ENCODE results near the gene KNCN. TPM values are rescaled to one million over a fixed set of nuclear protein-coding genes. Genes with fewer than 3 reads are reported as not detected.

Gene KNCN
- total RNA-seq, 1 donor from 2014 or later = not detected

DNA sequence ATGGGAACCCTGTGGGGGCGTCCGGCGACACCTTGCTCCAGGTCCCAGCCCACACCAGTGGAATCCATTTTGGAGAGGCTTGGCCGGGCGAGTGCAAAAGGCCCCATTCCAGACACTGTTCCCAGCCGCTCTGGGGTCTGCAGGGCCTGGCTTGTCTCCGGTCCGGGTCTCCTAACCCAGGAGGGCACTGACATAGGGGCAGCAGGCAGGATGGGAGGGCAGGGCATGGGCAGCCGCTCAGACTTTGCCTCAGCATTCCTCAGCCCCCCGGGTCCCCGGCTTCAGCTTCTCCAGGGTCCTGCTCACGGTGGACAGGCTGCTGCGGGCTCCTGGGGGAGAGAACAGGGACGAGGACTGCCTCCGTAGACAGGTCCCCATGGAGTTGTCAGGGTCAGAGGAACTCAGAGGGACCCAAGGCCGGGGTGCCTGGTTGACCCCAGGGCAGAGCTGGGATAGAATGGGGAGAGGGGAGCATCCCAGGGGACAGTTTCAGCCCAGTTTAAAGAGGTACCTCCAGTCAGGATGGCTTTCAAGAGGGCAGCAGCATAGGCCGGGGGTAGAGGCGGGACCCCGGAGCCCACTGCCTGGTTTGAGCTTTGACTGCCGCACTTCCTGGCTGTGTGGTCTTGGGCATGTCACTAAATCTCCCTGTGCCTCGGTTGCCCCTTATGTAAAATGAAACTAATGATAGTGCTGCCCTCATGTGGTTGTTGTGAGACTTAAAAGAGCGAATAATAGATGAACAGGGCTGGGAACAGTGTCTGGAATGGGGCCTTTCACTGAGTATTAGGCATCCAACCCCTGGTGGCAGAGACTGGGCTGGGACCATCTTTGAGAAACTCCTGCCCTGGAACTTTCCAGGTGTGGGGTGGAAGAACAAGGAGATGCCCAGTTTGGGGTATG is 3.7 kb downstream of the KNCN start:
- Mint-ChIP-seq H3K36me3 (ENCODE audit: low read depth) (no peaks in the 10 kb centered on the region), H3K4me1 (ENCODE audit: low read depth) (peaks cover 8% of the 10 kb centered on the region), H3K9me3 (no peaks in the 10 kb centered on the region), H3K27ac (no peak overlapping the region), H3K4me3 (ENCODE audit: low read depth) (no peak overlapping the region), H3K27me3 (ENCODE audit: low read depth) (peaks cover 38% of the 10 kb centered on the region)
- DNase-seq (ENCODE audit: low spot score) = no peak
- intact Hi-C loops (cut with micrococcal nuclease) = no loop called here

DNA sequence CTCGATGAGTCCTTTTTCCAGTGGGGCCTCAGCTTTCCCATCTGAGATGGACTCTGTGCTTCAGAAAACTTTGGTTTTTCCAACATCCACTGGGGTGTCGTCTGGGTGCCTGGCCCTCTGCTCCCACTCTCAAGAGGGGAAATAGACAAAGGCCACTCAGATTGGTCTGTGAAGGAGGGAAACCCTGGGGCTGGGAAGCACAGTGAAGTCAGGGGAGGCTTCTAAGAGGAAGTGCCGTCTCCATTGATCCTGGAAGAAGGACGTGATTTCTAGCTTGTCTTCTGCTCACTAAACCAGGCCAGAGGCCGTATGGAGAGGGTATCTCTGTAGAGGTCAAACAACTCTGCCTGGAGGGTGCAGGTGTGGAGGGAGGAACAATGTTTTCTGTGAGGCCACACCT is 5.2 kb downstream of the KNCN start:
- Mint-ChIP-seq H3K4me1 (ENCODE audit: low read depth) (peaks cover 8% of the 10 kb centered on the region), H3K27me3 (ENCODE audit: low read depth) (peaks cover 47% of the 10 kb centered on the region), H3K27ac (no peak overlapping the region), H3K9me3 (no peaks in the 10 kb centered on the region), H3K36me3 (ENCODE audit: low read depth) (no peaks in the 10 kb centered on the region), H3K4me3 (ENCODE audit: low read depth) (no peak overlapping the region)
- DNase-seq (ENCODE audit: low spot score) = no peak
- intact Hi-C loops (cut with micrococcal nuclease) = no loop called here

DNA sequence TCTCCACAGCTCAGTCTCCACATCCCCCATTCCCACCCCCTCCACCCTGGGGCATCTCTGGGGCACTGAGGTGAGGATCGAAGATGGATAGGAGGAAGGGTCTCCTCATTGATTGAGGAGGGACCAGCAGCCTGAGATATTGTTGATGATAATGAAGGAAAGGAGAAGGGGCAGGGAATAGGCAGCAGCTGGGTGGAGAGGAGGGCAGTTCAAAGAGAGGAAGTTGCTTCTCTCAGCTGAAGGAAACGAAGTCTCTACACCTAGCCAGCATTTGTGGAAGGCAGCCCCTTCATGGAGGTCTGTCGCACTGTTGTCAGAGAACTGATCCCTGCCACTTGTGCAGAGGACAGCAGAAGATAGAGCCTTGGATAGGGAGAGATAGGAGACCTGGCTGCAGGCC is 5.7 kb downstream of the KNCN start:
- H3K4me3 Mint-ChIP-seq (ENCODE audit: low read depth) = no peak overlapping the region
- H3K27me3 Mint-ChIP-seq (ENCODE audit: low read depth) = peaks cover 49% of the 10 kb centered on the region
- H3K9me3 Mint-ChIP-seq = no peaks in the 10 kb centered on the region
- no peak for DNase-seq (ENCODE audit: low spot score)
- intact Hi-C loops (cut with micrococcal nuclease) = no loop called here
- peaks cover 8% of the 10 kb centered on the region for H3K4me1 Mint-ChIP-seq (ENCODE audit: low read depth)
- H3K36me3 Mint-ChIP-seq (ENCODE audit: low read depth) = no peaks in the 10 kb centered on the region
- H3K27ac Mint-ChIP-seq = no peak overlapping the region

DNA sequence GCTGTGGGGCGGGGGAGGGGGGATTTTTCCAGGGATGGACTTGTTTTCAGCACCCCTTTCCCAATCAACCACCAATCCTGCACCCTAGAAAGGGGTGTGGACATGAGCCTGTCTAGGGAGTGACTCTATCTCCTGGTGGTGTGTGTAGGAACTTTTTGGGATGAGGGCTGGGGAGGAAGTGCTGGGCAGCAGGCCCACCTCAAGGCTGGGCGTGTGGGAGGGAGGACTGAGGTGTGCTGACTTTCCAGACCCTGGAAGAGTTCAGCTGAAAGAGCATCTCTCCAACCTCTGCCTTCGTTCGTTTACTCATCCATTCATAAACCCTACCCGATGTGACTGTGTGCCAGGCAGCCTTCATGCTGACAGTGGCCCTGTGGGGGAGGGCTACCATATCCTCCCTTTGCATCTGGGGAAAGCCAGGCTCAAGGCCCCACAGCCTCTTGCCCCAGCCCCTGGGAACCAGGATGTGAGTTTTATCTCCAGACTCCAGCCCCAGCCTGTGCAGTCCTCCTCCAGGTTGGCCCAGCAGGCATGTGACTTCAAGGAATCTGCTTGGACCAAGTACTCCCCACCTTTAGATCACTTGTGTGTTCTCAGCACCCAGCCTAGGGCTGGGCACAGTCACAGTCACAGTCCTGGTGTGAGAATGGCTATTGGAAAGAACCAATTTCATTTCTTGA is 6.7 kb downstream of the KNCN start:
- H3K27me3 Mint-ChIP-seq (ENCODE audit: low read depth) = peaks cover 50% of the 10 kb centered on the region
- intact Hi-C loops (cut with micrococcal nuclease) = no loop called here

DNA sequence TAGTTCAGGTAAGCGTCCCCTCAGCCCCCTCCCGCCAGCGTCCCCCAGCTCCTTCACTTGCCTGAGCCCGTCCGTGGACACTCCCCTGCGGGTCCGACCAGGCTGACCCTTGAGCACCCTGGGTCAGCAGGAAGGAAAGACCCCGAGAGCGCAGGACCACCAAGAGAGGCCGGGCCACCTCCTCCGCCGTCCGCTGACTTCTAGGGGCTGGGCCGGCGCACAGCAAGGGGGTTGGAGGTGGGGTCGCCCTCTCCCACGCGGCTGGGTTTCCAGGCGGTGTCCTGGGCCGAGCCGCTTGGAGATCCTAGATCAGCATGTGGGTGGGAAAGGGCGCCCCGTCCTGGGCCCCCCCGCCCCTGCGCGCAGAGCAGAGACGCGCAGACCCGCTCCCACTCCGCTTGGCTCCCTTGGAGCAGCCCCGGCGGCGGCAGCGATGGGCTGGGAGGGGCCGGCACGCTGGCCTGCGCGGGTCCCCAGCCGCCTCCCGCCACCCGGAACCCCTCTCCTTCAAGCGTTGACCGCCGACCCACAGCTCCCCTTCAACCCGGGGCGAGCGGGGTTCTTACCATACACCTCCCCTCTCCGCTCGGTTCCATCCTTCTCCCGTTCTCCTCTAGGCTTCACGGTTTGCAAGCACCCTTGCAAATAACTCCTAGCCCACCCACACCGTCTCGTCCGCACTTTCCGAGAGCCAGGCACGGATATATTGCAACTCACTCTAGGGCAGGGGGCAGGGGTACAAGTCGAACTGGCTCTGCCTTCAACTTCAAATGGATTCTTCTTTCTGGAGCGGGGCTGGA is 7.5 kb downstream of the KNCN start:
- Mint-ChIP-seq H3K36me3 (ENCODE audit: low read depth) (no peaks in the 10 kb centered on the region), H3K27me3 (ENCODE audit: low read depth) (peaks cover 50% of the 10 kb centered on the region), H3K27ac (no peak overlapping the region), H3K4me1 (ENCODE audit: low read depth) (peaks cover 2% of the 10 kb centered on the region), H3K9me3 (no peaks in the 10 kb centered on the region), H3K4me3 (ENCODE audit: low read depth) (no peak overlapping the region)
- intact Hi-C loops (cut with micrococcal nuclease) = no loop called here
- no peak for DNase-seq (ENCODE audit: low spot score)

More for the DNA sequence above, 6.7 kb downstream of the KNCN start:
- no peak overlapping the region for H3K27ac Mint-ChIP-seq
- H3K36me3 Mint-ChIP-seq (ENCODE audit: low read depth) = no peaks in the 10 kb centered on the region
- H3K4me3 Mint-ChIP-seq (ENCODE audit: low read depth) = no peak overlapping the region
- no peak for DNase-seq (ENCODE audit: low spot score)
- peaks cover 5% of the 10 kb centered on the region for H3K4me1 Mint-ChIP-seq (ENCODE audit: low read depth)
- H3K9me3 Mint-ChIP-seq = no peaks in the 10 kb centered on the region

DNA sequence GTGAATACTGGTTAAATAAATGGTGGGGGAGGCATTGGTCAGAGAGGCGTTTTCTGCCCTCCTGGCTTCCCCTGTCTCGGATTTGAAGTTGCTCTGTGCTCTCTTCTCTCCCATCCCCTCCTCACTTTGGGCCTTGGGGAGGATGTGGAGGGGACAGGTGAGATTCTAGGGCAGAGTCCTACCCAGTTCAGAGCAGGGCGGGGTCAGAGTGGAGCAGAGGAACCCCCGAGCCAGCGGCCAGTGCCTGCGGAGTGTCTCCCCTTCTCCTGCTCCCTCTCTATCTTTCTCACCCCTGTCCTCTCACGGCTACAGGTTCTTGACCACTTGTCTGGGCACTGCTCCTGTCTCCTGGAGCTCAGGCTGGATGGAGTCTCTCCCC is 8.1 kb downstream of the KNCN start:
- Mint-ChIP-seq H3K9me3 (no peaks in the 10 kb centered on the region), H3K4me1 (ENCODE audit: low read depth) (peaks cover 2% of the 10 kb centered on the region), H3K4me3 (ENCODE audit: low read depth) (no peak overlapping the region), H3K27me3 (ENCODE audit: low read depth) (peaks cover 53% of the 10 kb centered on the region), H3K27ac (no peak overlapping the region), H3K36me3 (ENCODE audit: low read depth) (no peaks in the 10 kb centered on the region)
- intact Hi-C loops (cut with micrococcal nuclease) = no loop called here
- no peak for DNase-seq (ENCODE audit: low spot score)

DNA sequence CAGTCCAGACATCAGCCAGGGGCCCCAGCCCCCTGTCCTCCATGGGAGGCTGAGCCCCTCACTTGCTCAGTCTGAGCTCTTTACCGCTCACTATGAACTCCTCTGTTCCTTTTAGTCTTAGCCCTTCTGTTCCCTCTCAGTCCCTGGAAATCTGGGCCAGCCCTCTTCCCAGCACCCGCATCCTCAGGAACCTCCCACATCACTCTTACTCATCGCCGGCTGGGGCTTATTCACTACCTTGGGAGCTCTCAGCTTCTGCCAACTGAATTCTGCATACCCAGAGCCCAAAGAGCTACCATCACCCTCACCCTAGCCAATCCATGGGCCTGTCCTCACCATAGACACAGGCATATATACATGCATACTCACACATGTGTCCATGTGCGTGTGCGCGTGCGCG is 11.5 kb downstream of the KNCN start:
- Mint-ChIP-seq H3K36me3 (ENCODE audit: low read depth) (no peaks in the 10 kb centered on the region), H3K9me3 (no peaks in the 10 kb centered on the region), H3K27me3 (ENCODE audit: low read depth) (peaks cover 54% of the 10 kb centered on the region), H3K27ac (no peak overlapping the region), H3K4me1 (ENCODE audit: low read depth) (peaks cover 2% of the 10 kb centered on the region), H3K4me3 (ENCODE audit: low read depth) (no peak overlapping the region)
- intact Hi-C loops (cut with micrococcal nuclease) = no loop called here
- DNase-seq (ENCODE audit: low spot score) = no peak

DNA sequence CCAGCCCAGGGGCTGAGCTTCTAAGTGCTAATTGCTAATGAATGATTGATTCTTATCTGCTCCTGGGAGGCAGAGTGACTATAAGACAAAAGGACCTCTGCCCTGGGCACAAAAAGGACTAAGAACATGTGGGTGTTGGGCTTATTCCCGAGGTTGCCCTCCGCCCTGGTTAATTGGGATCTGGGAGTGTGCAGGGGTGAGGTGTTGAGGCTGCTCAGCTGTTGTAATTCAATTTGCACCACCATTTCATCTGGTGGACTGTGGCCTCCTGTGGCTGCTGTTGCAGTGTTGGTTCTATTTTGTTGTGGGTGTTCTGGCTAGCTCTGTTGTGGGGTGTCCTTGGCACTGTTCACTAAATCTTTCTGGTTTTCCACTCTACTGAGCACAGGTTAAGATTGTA is 13.3 kb downstream of the KNCN start:
- DNase-seq (ENCODE audit: low spot score) = no peak
- intact Hi-C loops (cut with micrococcal nuclease) = no loop called here
- Mint-ChIP-seq H3K27ac (no peak overlapping the region), H3K36me3 (ENCODE audit: low read depth) (no peaks in the 10 kb centered on the region), H3K4me3 (ENCODE audit: low read depth) (no peak overlapping the region), H3K27me3 (ENCODE audit: low read depth) (peaks cover 52% of the 10 kb centered on the region), H3K9me3 (no peaks in the 10 kb centered on the region), H3K4me1 (ENCODE audit: low read depth) (peaks cover 4% of the 10 kb centered on the region)

DNA sequence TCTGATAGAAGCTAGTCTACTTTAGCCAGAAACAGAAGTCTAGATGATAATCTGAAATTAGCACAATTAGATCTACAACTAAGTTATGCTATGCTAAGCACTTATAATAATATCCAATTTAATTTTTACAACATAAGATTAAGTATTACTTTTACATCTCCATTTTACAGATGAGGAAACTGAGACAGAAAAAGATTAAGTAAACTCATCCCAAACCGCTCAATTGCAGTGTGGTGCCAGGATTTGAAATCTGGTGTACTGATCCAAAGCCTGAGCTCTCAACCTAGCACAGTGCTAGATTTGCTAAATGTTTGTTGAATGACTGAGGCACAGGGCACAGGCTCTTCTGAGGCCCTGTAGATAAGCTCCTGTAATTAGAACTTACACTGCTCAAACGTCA is 13.8 kb downstream of the KNCN start:
- intact Hi-C loops (cut with micrococcal nuclease) = no loop called here
- Mint-ChIP-seq H3K27ac (no peak overlapping the region), H3K27me3 (ENCODE audit: low read depth) (peaks cover 47% of the 10 kb centered on the region), H3K36me3 (ENCODE audit: low read depth) (no peaks in the 10 kb centered on the region), H3K9me3 (no peaks in the 10 kb centered on the region), H3K4me3 (ENCODE audit: low read depth) (no peak overlapping the region), H3K4me1 (ENCODE audit: low read depth) (peaks cover 4% of the 10 kb centered on the region)
- DNase-seq (ENCODE audit: low spot score) = no peak

DNA sequence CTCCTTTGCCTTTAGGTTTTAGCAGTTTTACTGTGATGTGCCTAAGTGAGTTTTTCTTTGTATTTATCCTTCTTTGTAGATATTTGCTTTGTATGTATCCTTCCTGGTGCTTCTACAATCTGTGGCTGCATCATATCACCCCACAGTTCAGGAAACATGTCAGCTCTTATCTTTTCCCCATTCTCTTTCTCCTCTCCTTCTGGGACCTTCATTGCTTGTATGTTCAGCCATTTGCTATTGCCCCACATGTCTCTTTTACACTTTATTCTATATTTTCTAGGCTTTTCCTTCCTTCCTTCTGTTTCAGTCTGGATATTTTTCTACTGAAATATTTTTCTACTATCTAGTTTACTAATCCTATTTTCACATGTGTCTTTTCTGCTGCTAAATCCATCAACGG is 14.9 kb downstream of the KNCN start:
- DNase-seq (ENCODE audit: low spot score) = no peak
- Mint-ChIP-seq H3K9me3 (no peaks in the 10 kb centered on the region), H3K36me3 (ENCODE audit: low read depth) (no peaks in the 10 kb centered on the region), H3K27ac (no peak overlapping the region), H3K4me1 (ENCODE audit: low read depth) (peaks cover 5% of the 10 kb centered on the region), H3K27me3 (ENCODE audit: low read depth) (peaks cover 44% of the 10 kb centered on the region), H3K4me3 (ENCODE audit: low read depth) (no peak overlapping the region)
- intact Hi-C loops (cut with micrococcal nuclease) = no loop called here

DNA sequence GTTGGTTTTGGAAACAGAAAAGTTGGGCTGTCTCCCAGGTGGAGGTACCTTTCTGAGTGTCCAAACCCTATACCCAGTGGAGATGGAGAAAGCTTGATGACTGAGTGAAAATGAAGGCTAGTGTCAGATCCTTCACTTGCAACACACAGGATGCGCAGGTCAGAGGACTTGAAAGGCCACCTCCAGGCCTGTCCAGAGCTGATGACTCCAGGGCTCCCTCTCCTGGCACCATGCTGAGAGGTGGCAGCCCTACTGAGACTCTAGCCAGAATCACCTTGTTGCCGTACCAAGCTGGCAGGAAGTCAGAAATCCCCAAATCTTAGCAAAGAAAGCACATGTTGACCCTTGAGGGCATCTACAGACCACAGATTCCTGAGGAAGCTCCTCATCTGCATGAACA is 16.4 kb downstream of the KNCN start:
- Mint-ChIP-seq H3K4me1 (ENCODE audit: low read depth) (peaks cover 5% of the 10 kb centered on the region), H3K27me3 (ENCODE audit: low read depth) (peaks cover 46% of the 10 kb centered on the region), H3K36me3 (ENCODE audit: low read depth) (no peaks in the 10 kb centered on the region), H3K9me3 (no peaks in the 10 kb centered on the region), H3K4me3 (ENCODE audit: low read depth) (no peak overlapping the region), H3K27ac (no peak overlapping the region)
- intact Hi-C loops (cut with micrococcal nuclease) = no loop called here
- DNase-seq (ENCODE audit: low spot score) = no peak

DNA sequence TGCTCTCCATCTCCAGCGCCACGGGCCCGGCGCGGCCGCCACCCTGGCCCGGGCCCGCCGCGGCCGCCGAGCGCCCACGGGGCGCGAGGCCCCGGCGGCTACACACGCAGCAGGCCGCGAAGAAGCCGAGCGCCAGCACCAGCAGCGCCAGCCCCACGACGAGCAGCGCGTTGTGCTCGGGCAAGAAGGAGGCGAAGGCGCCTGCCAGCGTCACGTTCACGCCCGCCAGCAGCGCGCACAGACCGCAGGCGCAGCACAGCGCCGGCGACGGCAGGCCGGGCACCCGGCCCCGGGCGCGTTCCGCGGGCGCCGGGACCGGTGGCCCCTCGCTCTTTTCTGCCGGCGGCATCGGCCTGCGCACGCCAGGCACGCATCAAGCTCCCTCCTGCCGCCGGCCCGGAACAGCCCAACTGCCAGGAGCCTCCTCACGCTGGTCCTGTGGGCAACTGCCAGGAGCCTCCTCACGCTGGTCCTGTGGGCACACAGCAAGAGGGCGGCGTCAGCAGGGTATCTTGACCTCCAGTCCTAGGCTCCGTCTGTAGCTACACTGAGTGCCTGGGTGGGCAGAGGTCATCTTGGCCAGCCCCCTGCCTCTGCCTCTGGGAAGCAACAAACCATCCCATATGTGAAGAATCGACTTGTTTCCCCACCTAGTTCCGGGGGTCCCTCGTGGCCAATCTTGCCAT is 18.1 kb downstream of the KNCN start:
- intact Hi-C loops (cut with micrococcal nuclease) = no loop called here
- peak overlapping the region; percentile 83 for H3K4me3 Mint-ChIP-seq (ENCODE audit: low read depth)
- H3K27ac Mint-ChIP-seq = no peak overlapping the region
- peaks cover 53% of the 10 kb centered on the region for H3K27me3 Mint-ChIP-seq (ENCODE audit: low read depth)
- DNase-seq (ENCODE audit: low spot score) = peak; percentile 37
- H3K36me3 Mint-ChIP-seq (ENCODE audit: low read depth) = no peaks in the 10 kb centered on the region
- H3K4me1 Mint-ChIP-seq (ENCODE audit: low read depth) = peaks cover 17% of the 10 kb centered on the region
- H3K9me3 Mint-ChIP-seq = no peaks in the 10 kb centered on the region

Data from activated T-helper 2 cell treated with anti-CD3 and anti-CD28 coated beads, Interferon-gamma antibody, Interleukin-2, Interleukin-4, amounts not matched to agents 10 μg/mL and 5 μg/mL and 100 μg/mL, durations not matched to agents 14 hours and 24 hours and 36 hours (primary cell).